K562 (cell line): Measurements from ENCODE around the gene USP35.

Source experiments
- CBX3 ChIP-seq, 2 experiments: IDR thresholded peaks; 1 replicate in 1 of 2; 2 replicates in 1 of 2; pipeline ENCODE4 v1.6.1; 2012; ENCODE audit warnings: inconsistent platforms in 2 of 2, low read length in 2 of 2, borderline replicate concordance in 1 of 2, control low read depth in 1 of 2
- ELF1 ChIP-seq: fragments of 200-800 bp; sonication (Bioruptor generic); IDR thresholded peaks from 2 replicates; pipeline ENCODE4 v1.6.1; 2016; ENCODE audit warnings: missing genetic modification characterization, missing compliant biosample characterization
- KLF1 ChIP-seq: fragments of 450-650 bp; IDR thresholded peaks from 2 replicates; pipeline ENCODE4 v1.6.1; 2016; ENCODE audit warnings: missing genetic modification characterization, missing compliant biosample characterization
- SMC3 ChIP-seq: conservative IDR thresholded peaks from 2 replicates; pipeline ENCODE4 v1.6.1; 2011; ENCODE audit warnings: low read depth, low read length, improper control_type of control experiment; ENCODE audit not compliant: insufficient read depth
- TAF1 ChIP-seq: IDR thresholded peaks from 2 replicates; pipeline ENCODE4 v1.6.1; 2011; ENCODE audit warnings: mild to moderate bottlenecking, low read length, moderate library complexity; ENCODE audit not compliant: insufficient read depth, control insufficient read depth, severe bottlenecking; ENCODE audit errors: extremely low read depth
- ZBED1 ChIP-seq: IDR thresholded peaks from 2 replicates; pipeline ENCODE4 v1.6.1; 2014
- ZBTB17 ChIP-seq: fragments of 450-650 bp; formaldehyde crosslinking; IDR thresholded peaks from 2 replicates; pipeline ENCODE4 v1.4.0; 2020; ENCODE audit warnings: mild to moderate bottlenecking
- ZBTB26 ChIP-seq: fragments of 450-650 bp; formaldehyde crosslinking; IDR thresholded peaks from 2 replicates; pipeline ENCODE4 v1.4.0; 2022; ENCODE audit warnings: missing genetic modification characterization
- ZFX ChIP-seq: sonication (generic); formaldehyde crosslinking; IDR thresholded peaks from 2 replicates; pipeline ENCODE4 v1.8.0; 2022; ENCODE audit warnings: mild to moderate bottlenecking, missing genetic modification reagents, moderate library complexity
- ZNF165 ChIP-seq: fragments of 250-450 bp; sonication (Bioruptor Pico); IDR thresholded peaks from 2 replicates; pipeline ENCODE4 v1.4.0; 2020; ENCODE audit warnings: borderline replicate concordance
- TF ChIP-seq, protein P1 (sequence below), 3 experiments: IDR thresholded peaks in 2 of 3; conservative IDR thresholded peaks in 1 of 3; 2 replicates each; pipeline ENCODE4 v1.5.1; 2011 to 2012; ENCODE audit warnings: low read length in 3 of 3, mild to moderate bottlenecking in 3 of 3, control low read depth in 2 of 3, improper control_type of control experiment in 1 of 3, inconsistent platforms in 1 of 3, low read depth in 1 of 3, mixed read lengths in 1 of 3, moderate library complexity in 1 of 3; ENCODE audit not compliant: insufficient read depth in 2 of 3

DNA sequence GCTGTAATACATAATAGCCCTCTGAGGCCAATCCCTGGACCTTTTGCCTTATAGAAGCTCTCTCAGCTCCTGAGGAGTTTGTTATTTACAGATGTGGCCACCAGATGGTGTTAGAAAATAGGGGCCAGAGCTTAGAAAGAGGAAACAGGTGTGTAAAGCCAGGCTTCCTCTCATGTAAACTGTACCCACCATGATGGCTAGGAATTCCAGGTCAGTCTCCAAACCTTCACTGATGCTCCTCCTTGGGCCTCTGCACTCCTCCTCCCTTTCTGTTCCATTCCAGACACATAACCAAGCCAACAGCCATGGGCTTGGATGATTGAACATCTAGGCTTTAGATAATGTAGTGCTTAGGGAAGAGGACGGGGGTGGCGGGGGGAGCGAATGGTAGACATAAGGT is 39.7 kb downstream of the USP35 start:
- TF ChIP-seq, protein P1, sequence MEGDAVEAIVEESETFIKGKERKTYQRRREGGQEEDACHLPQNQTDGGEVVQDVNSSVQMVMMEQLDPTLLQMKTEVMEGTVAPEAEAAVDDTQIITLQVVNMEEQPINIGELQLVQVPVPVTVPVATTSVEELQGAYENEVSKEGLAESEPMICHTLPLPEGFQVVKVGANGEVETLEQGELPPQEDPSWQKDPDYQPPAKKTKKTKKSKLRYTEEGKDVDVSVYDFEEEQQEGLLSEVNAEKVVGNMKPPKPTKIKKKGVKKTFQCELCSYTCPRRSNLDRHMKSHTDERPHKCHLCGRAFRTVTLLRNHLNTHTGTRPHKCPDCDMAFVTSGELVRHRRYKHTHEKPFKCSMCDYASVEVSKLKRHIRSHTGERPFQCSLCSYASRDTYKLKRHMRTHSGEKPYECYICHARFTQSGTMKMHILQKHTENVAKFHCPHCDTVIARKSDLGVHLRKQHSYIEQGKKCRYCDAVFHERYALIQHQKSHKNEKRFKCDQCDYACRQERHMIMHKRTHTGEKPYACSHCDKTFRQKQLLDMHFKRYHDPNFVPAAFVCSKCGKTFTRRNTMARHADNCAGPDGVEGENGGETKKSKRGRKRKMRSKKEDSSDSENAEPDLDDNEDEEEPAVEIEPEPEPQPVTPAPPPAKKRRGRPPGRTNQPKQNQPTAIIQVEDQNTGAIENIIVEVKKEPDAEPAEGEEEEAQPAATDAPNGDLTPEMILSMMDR (IDR thresholded peaks at IDR 0.05 in 2 of 3, conservative IDR thresholded peaks at IDR 0.05 in 1 of 3; ENCODE audit: insufficient read depth in 2 of 3, low read depth in 1 of 3, low read length in 3 of 3), result peak; percentile 70 to 82 (median 71)
- no peak for TF ChIP-seq CBX3 (IDR thresholded peaks at IDR 0.05; ENCODE audit: borderline replicate concordance in 1 of 2, low read length in 2 of 2)
- no peak for TF ChIP-seq ZFX (CRISPR knock-in tag)
- no peak for TF ChIP-seq ZNF165 (CRISPR knock-in tag)
- no peak for TF ChIP-seq KLF1
- TF ChIP-seq SMC3, result peak; percentile 83
- no peak for TF ChIP-seq ELF1 (tag)
- no peak for TF ChIP-seq TAF1
- no peak for TF ChIP-seq ZBTB26 (CRISPR knock-in tag)
- TF ChIP-seq ZBTB17 (CRISPR knock-in tag), result no peak
- TF ChIP-seq ZBED1, result no peak
